DOHH2 (cell line): ENCODE data around the gene NKX2-4.

Experiments used
- CTCF ChIP-seq: fragments of 200-600 bp; sonication (generic); IDR thresholded peaks from one replicate; pipeline ENCODE4 v1.5.1; 2014; ENCODE audit warnings: antibody characterized with exemption, mild to moderate bottlenecking, low read depth, low read length; ENCODE audit not compliant: poor library complexity, severe bottlenecking
- EZH2phosphoT487 ChIP-seq: fragments of 200-600 bp; sonication (generic); IDR thresholded peaks from 2 replicates; pipeline ENCODE4 v1.6.1; 2017; ENCODE audit warnings: borderline replicate concordance, mild to moderate bottlenecking, antibody characterized with exemption, low read length, moderate library complexity, mixed read lengths

GRCh38 chr20:21432911-21433310, 35.6 kb upstream of the NKX2-4 start:
- no peak for TF ChIP-seq CTCF
- no peak for TF ChIP-seq EZH2phosphoT487
